ENCODE results near the gene TDRD10.

The TDRD10 gene

DNA sequence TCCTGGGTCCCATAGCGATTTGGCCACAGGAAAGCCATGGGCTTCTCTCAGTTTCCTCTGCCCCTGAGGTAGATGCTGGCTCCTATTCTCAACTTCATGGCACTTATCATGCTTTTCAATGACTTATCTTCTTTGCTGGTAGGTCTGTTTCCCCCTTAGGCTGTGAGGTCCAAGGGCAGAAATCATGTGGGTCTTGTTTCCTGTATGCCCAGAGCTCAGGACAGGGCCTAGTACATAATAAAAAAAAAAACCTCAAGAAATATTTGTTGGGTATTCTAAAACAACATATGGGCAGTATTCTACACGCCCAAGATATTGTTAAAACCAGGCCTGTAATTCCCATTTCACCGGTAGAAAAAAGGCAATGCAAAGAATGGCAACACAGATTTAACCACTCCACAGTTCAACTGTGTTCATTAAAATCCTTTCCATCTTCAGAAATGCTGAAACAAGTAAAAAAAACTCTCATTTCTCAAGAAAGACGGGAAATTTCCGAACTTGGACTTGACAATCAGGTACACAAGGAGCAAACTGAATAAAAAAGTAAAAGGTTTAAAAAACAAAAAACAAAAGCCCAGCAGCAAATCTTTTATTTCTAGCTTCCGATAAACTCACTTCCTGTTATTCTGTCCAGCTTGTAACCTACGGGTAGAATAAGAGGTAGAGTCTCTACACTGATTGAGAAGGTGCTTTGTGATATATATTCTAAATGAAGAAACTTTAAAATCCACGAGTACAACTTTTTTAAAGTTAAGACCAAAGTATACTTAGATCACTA lies 6.3 kb upstream of the TDRD10 start:
- TF ChIP-seq EP300 (IDR thresholded peaks at IDR 0.05; ENCODE audit: borderline replicate concordance) (no peak), TEAD4 (IDR thresholded peaks at IDR 0.05) (no peak), NFIC (IDR thresholded peaks at IDR 0.05) (no peak), ZBTB7A (IDR thresholded peaks at IDR 0.05; ENCODE audit: low read depth) (no peak), RAD21 (IDR thresholded peaks at IDR 0.05; ENCODE audit: low read depth) (no peak), YY1 (IDR thresholded peaks at IDR 0.05; ENCODE audit: low read depth) (no peak), TCF12 (IDR thresholded peaks at IDR 0.05; ENCODE audit: low read depth) (no peak), CREB1 (IDR thresholded peaks at IDR 0.05; ENCODE audit: low read depth) (no peak)
- TF ChIP-seq, protein P1, sequence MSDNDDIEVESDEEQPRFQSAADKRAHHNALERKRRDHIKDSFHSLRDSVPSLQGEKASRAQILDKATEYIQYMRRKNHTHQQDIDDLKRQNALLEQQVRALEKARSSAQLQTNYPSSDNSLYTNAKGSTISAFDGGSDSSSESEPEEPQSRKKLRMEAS (IDR thresholded peaks at IDR 0.05) = no peak
- TF ChIP-seq, protein P2, sequence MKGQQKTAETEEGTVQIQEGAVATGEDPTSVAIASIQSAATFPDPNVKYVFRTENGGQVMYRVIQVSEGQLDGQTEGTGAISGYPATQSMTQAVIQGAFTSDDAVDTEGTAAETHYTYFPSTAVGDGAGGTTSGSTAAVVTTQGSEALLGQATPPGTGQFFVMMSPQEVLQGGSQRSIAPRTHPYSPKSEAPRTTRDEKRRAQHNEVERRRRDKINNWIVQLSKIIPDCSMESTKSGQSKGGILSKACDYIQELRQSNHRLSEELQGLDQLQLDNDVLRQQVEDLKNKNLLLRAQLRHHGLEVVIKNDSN (IDR thresholded peaks at IDR 0.05) = no peak

DNA sequence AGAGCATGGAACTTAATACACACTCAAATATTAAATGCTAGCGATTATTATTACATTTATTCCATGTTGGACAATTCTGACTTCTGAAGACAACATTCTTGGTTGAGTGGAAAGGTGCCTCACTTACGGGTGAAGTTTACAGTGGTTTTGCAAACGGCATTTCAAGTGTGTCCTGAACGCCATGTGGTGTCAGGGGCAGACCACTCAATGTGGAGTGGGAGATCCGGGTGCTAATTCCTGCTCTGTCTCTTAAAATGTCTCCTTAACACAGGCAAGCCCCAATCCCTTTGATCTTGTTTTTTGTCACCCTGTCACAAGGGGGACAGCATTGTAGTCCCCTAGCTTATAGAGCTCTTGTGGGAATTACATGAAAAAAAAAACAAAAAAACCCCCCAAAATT lies 5.6 kb upstream of the TDRD10 start:
- TF ChIP-seq TCF12 (IDR thresholded peaks at IDR 0.05; ENCODE audit: low read depth) (no peak), TEAD4 (IDR thresholded peaks at IDR 0.05) (no peak), YY1 (IDR thresholded peaks at IDR 0.05; ENCODE audit: low read depth) (no peak)
- TF ChIP-seq, protein P3, sequence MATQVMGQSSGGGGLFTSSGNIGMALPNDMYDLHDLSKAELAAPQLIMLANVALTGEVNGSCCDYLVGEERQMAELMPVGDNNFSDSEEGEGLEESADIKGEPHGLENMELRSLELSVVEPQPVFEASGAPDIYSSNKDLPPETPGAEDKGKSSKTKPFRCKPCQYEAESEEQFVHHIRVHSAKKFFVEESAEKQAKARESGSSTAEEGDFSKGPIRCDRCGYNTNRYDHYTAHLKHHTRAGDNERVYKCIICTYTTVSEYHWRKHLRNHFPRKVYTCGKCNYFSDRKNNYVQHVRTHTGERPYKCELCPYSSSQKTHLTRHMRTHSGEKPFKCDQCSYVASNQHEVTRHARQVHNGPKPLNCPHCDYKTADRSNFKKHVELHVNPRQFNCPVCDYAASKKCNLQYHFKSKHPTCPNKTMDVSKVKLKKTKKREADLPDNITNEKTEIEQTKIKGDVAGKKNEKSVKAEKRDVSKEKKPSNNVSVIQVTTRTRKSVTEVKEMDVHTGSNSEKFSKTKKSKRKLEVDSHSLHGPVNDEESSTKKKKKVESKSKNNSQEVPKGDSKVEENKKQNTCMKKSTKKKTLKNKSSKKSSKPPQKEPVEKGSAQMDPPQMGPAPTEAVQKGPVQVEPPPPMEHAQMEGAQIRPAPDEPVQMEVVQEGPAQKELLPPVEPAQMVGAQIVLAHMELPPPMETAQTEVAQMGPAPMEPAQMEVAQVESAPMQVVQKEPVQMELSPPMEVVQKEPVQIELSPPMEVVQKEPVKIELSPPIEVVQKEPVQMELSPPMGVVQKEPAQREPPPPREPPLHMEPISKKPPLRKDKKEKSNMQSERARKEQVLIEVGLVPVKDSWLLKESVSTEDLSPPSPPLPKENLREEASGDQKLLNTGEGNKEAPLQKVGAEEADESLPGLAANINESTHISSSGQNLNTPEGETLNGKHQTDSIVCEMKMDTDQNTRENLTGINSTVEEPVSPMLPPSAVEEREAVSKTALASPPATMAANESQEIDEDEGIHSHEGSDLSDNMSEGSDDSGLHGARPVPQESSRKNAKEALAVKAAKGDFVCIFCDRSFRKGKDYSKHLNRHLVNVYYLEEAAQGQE (IDR thresholded peaks at IDR 0.05; ENCODE audit: low read depth) = no peak
- TF ChIP-seq, protein P2 (IDR thresholded peaks at IDR 0.05) = no peak

DNA sequence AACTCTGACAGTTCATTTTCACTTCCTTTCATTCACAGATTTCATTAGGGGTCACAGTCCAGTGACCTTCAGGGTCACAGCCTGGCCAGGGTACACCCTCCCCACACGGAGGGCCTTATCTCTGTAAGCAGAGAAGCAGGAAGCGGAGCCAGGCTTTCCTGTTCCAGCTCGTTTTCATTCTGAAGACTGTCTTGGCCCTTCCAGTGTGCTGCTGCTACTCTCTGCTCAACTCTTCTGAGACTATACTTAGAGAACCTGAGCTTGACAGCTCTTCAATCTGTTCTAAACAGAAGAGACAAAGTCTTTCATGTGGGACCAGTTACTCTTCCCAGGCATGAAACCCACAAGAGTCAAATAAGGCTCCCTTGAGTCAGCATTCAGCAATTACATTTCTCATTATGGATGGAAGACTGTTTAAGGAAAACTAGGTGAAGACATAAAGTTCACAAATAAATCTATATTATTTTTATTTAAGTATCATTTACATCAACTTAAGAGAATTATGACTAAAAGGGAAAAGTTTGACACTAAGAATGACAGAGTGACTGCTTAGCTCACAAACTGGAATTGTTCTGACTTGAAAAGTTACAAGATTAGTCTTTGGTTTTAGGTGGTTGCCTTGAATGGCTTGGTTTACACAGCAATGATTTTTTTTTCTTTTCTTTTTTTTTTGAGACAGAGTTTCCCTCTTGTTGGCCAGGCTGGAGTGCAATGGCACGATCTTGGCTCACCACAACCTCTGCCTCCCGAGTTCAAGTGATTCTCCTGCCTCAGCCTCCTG lies 4.8 kb upstream of the TDRD10 start:
- TF ChIP-seq RAD21 (IDR thresholded peaks at IDR 0.05; ENCODE audit: low read depth) (no peak), CREB1 (IDR thresholded peaks at IDR 0.05; ENCODE audit: low read depth) (no peak), FOXM1 (IDR thresholded peaks at IDR 0.05; ENCODE audit: borderline replicate concordance, low read depth) (no peak), EP300 (IDR thresholded peaks at IDR 0.05; ENCODE audit: borderline replicate concordance) (no peak), NFIC (IDR thresholded peaks at IDR 0.05) (no peak), TCF12 (IDR thresholded peaks at IDR 0.05; ENCODE audit: low read depth) (no peak), ZBTB7A (IDR thresholded peaks at IDR 0.05; ENCODE audit: low read depth) (no peak), YY1 (IDR thresholded peaks at IDR 0.05; ENCODE audit: low read depth) (no peak)
- TF ChIP-seq, protein P1 (IDR thresholded peaks at IDR 0.05) = no peak
- TF ChIP-seq, protein P2 (IDR thresholded peaks at IDR 0.05) = no peak

DNA sequence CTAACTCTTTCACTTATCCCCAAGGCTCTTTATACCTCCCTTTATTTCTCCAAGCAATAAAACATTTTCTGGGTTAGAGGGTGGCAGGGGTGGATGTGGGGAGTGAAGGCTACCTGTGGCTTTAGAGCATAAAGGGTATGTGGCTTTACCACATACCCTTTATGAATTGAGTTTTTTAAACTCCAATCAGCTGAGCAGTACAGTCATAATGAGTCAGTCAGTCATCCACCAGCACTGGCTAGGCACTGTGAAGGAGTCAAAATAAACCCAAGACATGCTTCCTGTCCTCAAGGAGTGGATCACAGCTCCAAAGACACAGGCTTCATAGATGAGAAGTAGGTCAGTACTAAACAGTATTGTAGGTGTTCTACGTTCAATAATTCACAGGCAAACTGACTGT lies 2.6 kb upstream of the TDRD10 start:
- no peak for TF ChIP-seq CREB1 (IDR thresholded peaks at IDR 0.05; ENCODE audit: low read depth)
- TF ChIP-seq, protein P1 (IDR thresholded peaks at IDR 0.05) = no peak
- TF ChIP-seq, protein P2 (IDR thresholded peaks at IDR 0.05) = no peak
- TF ChIP-seq RAD21 (IDR thresholded peaks at IDR 0.05; ENCODE audit: low read depth) = no peak
- TF ChIP-seq, protein P3 (IDR thresholded peaks at IDR 0.05; ENCODE audit: low read depth) = no peak
- TF ChIP-seq NFIC (IDR thresholded peaks at IDR 0.05) = no peak
- TF ChIP-seq YY1 (IDR thresholded peaks at IDR 0.05; ENCODE audit: low read depth) = no peak
- TF ChIP-seq TAF1 (IDR thresholded peaks at IDR 0.05; ENCODE audit: low read depth) = no peak
- no peak for TF ChIP-seq FOXM1 (IDR thresholded peaks at IDR 0.05; ENCODE audit: borderline replicate concordance, low read depth)
- no peak for TF ChIP-seq TCF12 (IDR thresholded peaks at IDR 0.05; ENCODE audit: low read depth)
- no peak for TF ChIP-seq CEBPB (IDR thresholded peaks at IDR 0.05)
- TF ChIP-seq EP300 (IDR thresholded peaks at IDR 0.05; ENCODE audit: borderline replicate concordance) = no peak
- TF ChIP-seq TEAD4 (IDR thresholded peaks at IDR 0.05) = no peak
- TF ChIP-seq ZBTB7A (IDR thresholded peaks at IDR 0.05; ENCODE audit: low read depth) = no peak
- TF ChIP-seq EGR1 (IDR thresholded peaks at IDR 0.05) = no peak

Data from Ishikawa (cell line).